Immature natural killer cell (primary cell): Measurements from ENCODE around the gene EIF2D. TPM values are rescaled to one million over a fixed set of nuclear protein-coding genes. Genes with fewer than 3 reads are reported as not detected.

Experiments
- DNase-seq, 3 donors: peaks; one replicate each; pipeline ENCODE4 v3.0.0; 2022; ENCODE audit warnings: mixed read lengths in 1 of 3
- H3K27ac Mint-ChIP-seq, 6 donors: one replicate each; pipeline ENCODE4 v1.8.0; 2020; ENCODE audit warnings: mixed read lengths in 6 of 6, mild to moderate bottlenecking in 5 of 6, inconsistent platforms in 4 of 6, moderate library complexity in 3 of 6
- H3K27me3 Mint-ChIP-seq, 3 donors: one replicate each; pipeline ENCODE4 v1.8.0; 2020 to 2021; ENCODE audit warnings: low read depth in 3 of 3, mild to moderate bottlenecking in 3 of 3, mixed read lengths in 3 of 3, moderate library complexity in 3 of 3, inconsistent platforms in 1 of 3
- H3K36me3 Mint-ChIP-seq, 3 donors: one replicate each; pipeline ENCODE4 v1.8.0; 2020; ENCODE audit warnings: mixed read lengths in 3 of 3, inconsistent platforms in 2 of 3, mild to moderate bottlenecking in 2 of 3
- H3K4me1 Mint-ChIP-seq, 2 donors: one replicate each; pipeline ENCODE4 v1.8.0; 2020; ENCODE audit warnings: inconsistent platforms in 2 of 2, mild to moderate bottlenecking in 2 of 2, mixed read lengths in 2 of 2, moderate library complexity in 1 of 2
- H3K4me3 Mint-ChIP-seq, 5 donors: one replicate each; pipeline ENCODE4 v1.8.0; 2020; ENCODE audit warnings: mild to moderate bottlenecking in 5 of 5, mixed read lengths in 5 of 5, inconsistent platforms in 3 of 5, moderate library complexity in 3 of 5
- H3K9me3 Mint-ChIP-seq, 6 donors: one replicate each; pipeline ENCODE4 v1.8.0; 2020; ENCODE audit warnings: mild to moderate bottlenecking in 6 of 6, mixed read lengths in 6 of 6, inconsistent platforms in 4 of 6, moderate library complexity in 3 of 6
- polyA plus RNA-seq, 3 donors: library from polyadenylated mRNA; unstranded; fragments of 300-500 nt; fragmentation: Illumina TruSeq; gene quantifications; one replicate each; pipeline ENCODE4 v1.2.3, GENCODE V29; 2021

Gene EIF2D
- polyA plus RNA-seq, 3 donors from 2014 or later: 12.9 to 24.2 (median 20.8) TPM

GRCh38 chr1:206566999-206567398 lies 45.3 kb downstream of the EIF2D start:
- DNase-seq: no peak
- H3K36me3 Mint-ChIP-seq: peaks cover 8 to 38% (median 14%) of the 10 kb centered on the region in 3 donors
- H3K4me1 Mint-ChIP-seq: peaks cover 99 to 100% of the 10 kb centered on the region in 2 donors

GRCh38 chr1:206565995-206566394 lies 46.3 kb downstream of the EIF2D start:
- DNase-seq: no peak
- Mint-ChIP-seq H3K27ac (peak overlapping the region; percentile 95 to 99 (median 97)), H3K36me3 (peaks cover 8 to 41% (median 14%) of the 10 kb centered on the region in 3 donors), H3K27me3 (peaks cover 14 to 15% (median 15%) of the 10 kb centered on the region in 3 donors), H3K4me3 (peak overlapping the region; percentile 75 to 90 (median 81)), H3K4me1 (peaks cover 99% of the 10 kb centered on the region in 2 donors), H3K9me3 (peaks cover 0 to 2% (median 0%) of the 10 kb centered on the region in 6 donors)

More at GRCh38 chr1:206566999-206567398, 45.3 kb downstream of the EIF2D start:
- H3K27me3 Mint-ChIP-seq: peaks cover 13 to 15% (median 14%) of the 10 kb centered on the region in 3 donors
- peaks cover 0 to 2% (median 0%) of the 10 kb centered on the region in 6 donors for H3K9me3 Mint-ChIP-seq
- peak overlapping the region; percentile 18 to 90 (median 77) for H3K4me3 Mint-ChIP-seq
- peak overlapping the region; percentile 95 to 99 (median 97) for H3K27ac Mint-ChIP-seq

GRCh38 chr1:206563367-206564207 lies 48.7 kb downstream of the EIF2D start:
- no peak for DNase-seq
- Mint-ChIP-seq H3K9me3 (peaks cover 0 to 2% (median 0%) of the 10 kb centered on the region in 6 donors), H3K27ac (peak overlapping the region; percentile 95 to 99 (median 97)), H3K36me3 (peaks cover 8 to 50% (median 17%) of the 10 kb centered on the region in 3 donors), H3K27me3 (peaks cover 11 to 17% (median 15%) of the 10 kb centered on the region in 3 donors), H3K4me3 (peak overlapping the region; percentile 75 to 90 (median 81)), H3K4me1 (peaks cover 95 to 99% of the 10 kb centered on the region in 2 donors)

GRCh38 chr1:206560007-206560716 lies 52.1 kb downstream of the EIF2D start:
- H3K27ac Mint-ChIP-seq: peak overlapping the region; percentile 95 to 99 (median 98)
- peaks cover 0 to 2% (median 0%) of the 10 kb centered on the region in 6 donors for H3K9me3 Mint-ChIP-seq
- H3K27me3 Mint-ChIP-seq: peaks cover 9 to 39% (median 29%) of the 10 kb centered on the region in 3 donors
- peaks cover 9 to 41% (median 11%) of the 10 kb centered on the region in 3 donors for H3K36me3 Mint-ChIP-seq
- DNase-seq: no peak
- peaks cover 82 to 86% of the 10 kb centered on the region in 2 donors for H3K4me1 Mint-ChIP-seq
- peak overlapping the region; percentile 94 to 98 (median 97) for H3K4me3 Mint-ChIP-seq

GRCh38 chr1:206559672-206559995 lies 52.6 kb downstream of the EIF2D start:
- Mint-ChIP-seq H3K4me1 (peaks cover 82 to 86% of the 10 kb centered on the region in 2 donors), H3K27me3 (peaks cover 9 to 39% (median 29%) of the 10 kb centered on the region in 3 donors), H3K4me3 (peak overlapping the region; percentile 94 to 98 (median 97)), H3K9me3 (peaks cover 0 to 2% (median 0%) of the 10 kb centered on the region in 6 donors), H3K27ac (peak overlapping the region; percentile 95 to 99 (median 98)), H3K36me3 (peaks cover 4 to 37% (median 11%) of the 10 kb centered on the region in 3 donors)
- DNase-seq: no peak

GRCh38 chr1:206558794-206559671 lies 53.2 kb downstream of the EIF2D start:
- DNase-seq: peak in 1 of 3 donors; percentile 20
- Mint-ChIP-seq H3K4me3 (peak overlapping the region; percentile 94 to 98 (median 97)), H3K36me3 (peaks cover 3 to 34% (median 8%) of the 10 kb centered on the region in 3 donors), H3K9me3 (peaks cover 0 to 2% (median 0%) of the 10 kb centered on the region in 6 donors), H3K27ac (peak overlapping the region; percentile 95 to 99 (median 98)), H3K27me3 (peaks cover 9 to 39% (median 29%) of the 10 kb centered on the region in 3 donors), H3K4me1 (peaks cover 82 to 86% of the 10 kb centered on the region in 2 donors)

- Mint-ChIP-seq H3K4me1 (peaks cover 80 to 86% of the 10 kb centered on the region in 2 donors), H3K9me3 (no peaks in the 10 kb centered on the region), H3K4me3 (peak overlapping the region; percentile 94 to 98 (median 97)), H3K27me3 (peaks cover 7 to 31% (median 24%) of the 10 kb centered on the region in 3 donors), H3K27ac (peak overlapping the region; percentile 95 to 99 (median 98)), H3K36me3 (peaks cover 3 to 27% (median 5%) of the 10 kb centered on the region in 3 donors)
- peak; percentile 56 to 57 (median 56) for DNase-seq
Measured at GRCh38 chr1:206557636-206558473, 54.4 kb downstream of the EIF2D start.

- peaks cover 3 to 19% (median 3%) of the 10 kb centered on the region in 3 donors for H3K36me3 Mint-ChIP-seq
- H3K9me3 Mint-ChIP-seq: no peaks in the 10 kb centered on the region
- H3K27ac Mint-ChIP-seq: peak overlapping the region; percentile 95 to 99 (median 98)
- peak overlapping the region; percentile 94 to 98 (median 97) for H3K4me3 Mint-ChIP-seq
- peak; percentile 95 to 97 (median 95) for DNase-seq
- H3K4me1 Mint-ChIP-seq: peaks cover 80 to 86% of the 10 kb centered on the region in 2 donors
- peaks cover 4 to 24% (median 22%) of the 10 kb centered on the region in 3 donors for H3K27me3 Mint-ChIP-seq
Measured at GRCh38 chr1:206556750-206557635, 55.3 kb downstream of the EIF2D start.

- Mint-ChIP-seq H3K9me3 (no peaks in the 10 kb centered on the region), H3K4me3 (peak overlapping the region; percentile 82 to 98 (median 97)), H3K27ac (peak overlapping the region; percentile 88 to 99 (median 97)), H3K36me3 (peaks cover 3 to 15% (median 3%) of the 10 kb centered on the region in 3 donors), H3K4me1 (peaks cover 82 to 86% of the 10 kb centered on the region in 2 donors), H3K27me3 (peaks cover 4 to 26% (median 21%) of the 10 kb centered on the region in 3 donors)
- DNase-seq: no peak
Measured at GRCh38 chr1:206556047-206556749, 56.1 kb downstream of the EIF2D start.

- Mint-ChIP-seq H3K9me3 (no peaks in the 10 kb centered on the region), H3K36me3 (peaks cover 3 to 11% (median 3%) of the 10 kb centered on the region in 3 donors)
- peak; percentile 47 to 61 (median 52) for DNase-seq
Measured at GRCh38 chr1:206555473-206555935, 56.8 kb downstream of the EIF2D start.

More at GRCh38 chr1:206555473-206555935, 56.8 kb downstream of the EIF2D start:
- Mint-ChIP-seq H3K27ac (peak overlapping the region; percentile 88 to 99 (median 97)), H3K4me3 (peak overlapping the region; percentile 81 to 98 (median 90)), H3K4me1 (peaks cover 82 to 86% of the 10 kb centered on the region in 2 donors), H3K27me3 (peaks cover 4 to 26% (median 21%) of the 10 kb centered on the region in 3 donors)
